Smooth muscle cell of the brain vasculature (primary cell): Measurements from ENCODE around the gene FASN.

Source experiments
- DNase-seq: peaks from one replicate; pipeline ENCODE4 v3.0.0-alpha.2; 2012; ENCODE audit warnings: low read depth, low spot score

FASN gene

GRCh38 chr17:82056729-82057621 lies 41.1 kb downstream of the FASN start:
- DNase-seq = no peak

- no peak for DNase-seq
Measured at GRCh38 chr17:82055965-82056728, 41.9 kb downstream of the FASN start.

DNA sequence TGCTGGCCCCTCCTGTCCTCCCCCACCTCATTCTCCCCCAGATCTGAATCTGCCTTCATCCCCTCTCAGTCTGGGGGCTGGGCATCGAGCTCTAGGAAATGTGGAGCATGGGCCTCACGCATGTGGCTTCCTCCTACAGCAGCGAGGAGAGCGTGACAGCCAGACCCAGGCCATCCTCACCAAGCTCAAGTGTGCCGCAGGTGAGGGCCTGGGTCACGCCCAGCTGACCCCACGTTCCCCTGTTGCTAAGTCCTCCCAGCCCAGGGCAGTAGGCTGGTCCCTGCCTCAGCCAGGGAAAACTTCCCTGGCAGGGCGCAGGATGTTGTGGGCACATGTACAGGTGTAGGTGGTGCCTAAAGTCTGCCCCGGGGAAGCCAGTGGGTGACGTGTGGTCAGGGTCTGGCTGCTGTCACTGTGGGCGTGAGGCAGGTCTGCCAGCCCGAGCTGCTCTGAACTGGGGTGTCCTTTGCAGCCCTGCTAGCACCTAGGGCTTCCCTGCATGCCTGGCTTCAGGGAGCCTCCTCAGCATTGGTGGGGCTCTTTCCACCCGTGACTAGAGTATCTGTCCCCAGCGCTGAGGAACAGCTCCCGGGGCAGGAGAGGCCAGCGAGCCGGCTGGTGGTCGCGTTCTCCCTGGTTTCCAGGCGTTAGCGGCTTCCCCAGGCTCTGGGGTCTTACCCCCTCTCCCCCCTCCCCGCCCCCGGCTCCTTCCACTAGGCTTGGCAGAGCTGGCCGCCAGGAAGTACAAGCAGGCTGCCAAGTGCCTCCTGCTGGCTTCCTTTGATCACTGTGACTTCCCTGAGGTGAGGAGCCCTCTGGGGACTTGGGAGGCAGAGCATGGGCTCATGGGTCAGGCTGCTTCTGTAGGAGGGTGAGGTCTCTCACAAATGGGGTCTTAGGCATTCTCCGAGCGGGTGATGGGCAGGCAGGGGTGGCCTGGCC lies 42.7 kb downstream of the FASN start:
- no peak for DNase-seq

- DNase-seq = no peak
Measured at GRCh38 chr17:82054351-82055022, 43.5 kb downstream of the FASN start.

GRCh38 chr17:82053556-82054263 lies 44.3 kb downstream of the FASN start:
- no peak for DNase-seq

DNA sequence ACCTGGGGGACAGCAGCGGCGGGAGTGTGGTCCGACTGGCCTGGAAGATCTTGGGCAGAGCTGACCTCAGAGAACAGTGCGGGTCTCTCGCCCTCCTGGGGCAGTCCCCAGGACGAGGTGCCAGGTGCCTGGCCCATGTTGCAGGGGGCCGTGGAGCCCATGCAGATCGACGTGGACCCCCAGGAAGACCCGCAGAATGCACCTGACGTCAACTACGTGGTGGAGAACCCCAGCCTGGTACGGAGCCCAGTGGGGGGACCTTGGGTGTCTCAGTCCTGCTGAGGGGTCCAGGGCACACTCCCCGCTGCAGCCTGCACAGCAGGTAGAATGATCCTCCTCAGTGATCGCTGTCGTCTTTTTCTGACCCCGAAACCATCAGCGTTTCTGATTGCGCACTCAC lies 44.9 kb downstream of the FASN start:
- DNase-seq = no peak

DNA sequence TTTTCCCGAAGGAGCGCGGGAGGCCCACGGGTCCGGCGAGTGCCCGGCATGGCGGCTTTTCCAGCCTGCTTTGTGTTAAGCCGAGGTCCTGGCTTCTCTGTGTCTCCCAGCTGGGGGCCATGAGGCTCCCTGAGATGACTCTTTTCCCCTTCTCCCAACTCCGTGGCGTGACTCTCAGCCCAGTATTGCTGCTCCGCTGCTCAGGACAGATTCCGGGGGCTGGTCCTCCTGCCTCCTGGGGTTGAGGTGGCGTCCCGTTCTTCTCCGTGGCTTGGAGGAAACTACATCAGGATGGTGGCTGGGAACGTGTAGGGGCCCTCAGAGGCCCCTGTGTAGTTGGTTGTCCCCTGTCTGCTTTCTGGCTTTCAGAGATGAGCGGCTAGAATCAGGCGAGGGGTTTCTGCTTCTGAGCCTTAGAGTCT lies 45.4 kb downstream of the FASN start:
- DNase-seq = no peak

DNA sequence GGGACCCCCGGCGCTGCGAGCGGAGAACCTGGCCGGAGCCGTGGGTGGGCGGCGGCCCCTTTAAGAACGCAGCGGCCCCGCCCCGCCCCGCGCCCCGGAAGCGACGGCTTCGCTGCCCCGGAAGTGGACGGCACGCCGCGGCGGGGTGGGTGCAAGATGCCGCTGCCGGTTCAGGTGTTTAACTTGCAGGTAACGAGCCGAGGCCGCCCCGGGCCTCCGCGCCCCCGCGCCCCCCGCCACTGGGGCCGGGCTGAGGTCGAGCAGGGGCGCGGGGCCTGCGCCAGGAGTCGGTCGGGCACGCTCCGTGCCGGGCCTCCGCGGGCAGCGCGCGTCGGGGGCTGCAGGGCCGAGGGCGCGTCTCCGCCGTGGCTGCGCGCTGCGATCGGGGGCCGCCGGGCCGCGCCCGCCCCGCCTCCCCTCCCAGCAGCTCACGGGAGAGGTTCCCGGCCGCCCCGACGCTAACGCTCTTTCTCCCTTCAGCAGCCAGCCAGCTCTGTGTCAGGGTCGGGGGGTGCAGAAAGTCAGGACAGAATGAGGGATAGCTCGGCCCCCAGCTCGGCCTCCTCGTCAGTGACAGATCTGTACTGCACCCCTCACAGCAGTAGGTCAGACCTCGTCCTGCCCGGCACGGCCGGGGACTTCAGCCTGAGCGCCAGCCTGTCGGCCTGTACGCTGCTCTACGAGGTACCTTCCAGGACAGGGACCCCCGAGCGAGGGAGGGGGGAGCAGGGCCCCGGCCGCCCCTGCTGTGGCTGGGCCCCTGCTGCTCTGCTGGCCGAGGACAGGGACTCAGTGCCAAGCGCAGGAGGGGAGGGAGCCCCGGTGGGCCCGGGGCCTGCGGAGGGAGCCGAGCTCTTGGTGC lies 46.0 kb downstream of the FASN start, which contains the start of the genes GPS1 and RFNG:
GPS1 (plus strand) TSS at position 123 of the 862 bp plus-strand sequence; CDS start at position 157, 34 bp downstream.
RFNG (minus strand) TSS at position 36 of the 862 bp plus-strand sequence. CDS start 45 bp downstream, outside the sequence.
- DNase-seq = no peak

- no peak for DNase-seq
Measured at GRCh38 chr17:82050761-82051641, 47.0 kb downstream of the FASN start.

- no peak for DNase-seq
Measured at GRCh38 chr17:82050152-82050760, 47.8 kb downstream of the FASN start.

DNA sequence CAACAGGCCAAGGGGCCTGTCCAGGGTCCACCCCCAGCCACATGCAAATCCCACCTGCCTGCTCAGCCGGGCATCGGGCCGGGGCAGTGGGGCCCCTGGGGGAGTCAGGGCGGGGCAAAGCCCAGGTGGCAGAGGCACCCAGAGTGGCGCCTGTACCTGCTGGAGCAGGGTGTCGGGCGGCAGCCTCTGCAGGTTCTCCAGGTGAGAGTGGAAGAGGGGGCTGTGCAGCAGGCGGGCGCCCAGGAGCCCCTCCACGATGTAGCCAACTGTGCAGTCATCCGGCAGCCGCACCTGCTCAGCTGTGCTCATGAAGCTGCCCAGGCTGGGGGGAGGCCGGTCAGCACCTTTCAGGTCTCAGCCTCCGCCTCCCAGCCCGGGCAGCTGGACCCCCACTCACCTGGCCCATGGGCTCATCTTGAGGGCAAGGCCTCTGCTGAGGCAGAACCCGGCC lies 48.5 kb downstream of the FASN start:
- DNase-seq = no peak

- no peak for DNase-seq
Measured at GRCh38 chr17:82049106-82049505, 48.9 kb downstream of the FASN start.

DNA sequence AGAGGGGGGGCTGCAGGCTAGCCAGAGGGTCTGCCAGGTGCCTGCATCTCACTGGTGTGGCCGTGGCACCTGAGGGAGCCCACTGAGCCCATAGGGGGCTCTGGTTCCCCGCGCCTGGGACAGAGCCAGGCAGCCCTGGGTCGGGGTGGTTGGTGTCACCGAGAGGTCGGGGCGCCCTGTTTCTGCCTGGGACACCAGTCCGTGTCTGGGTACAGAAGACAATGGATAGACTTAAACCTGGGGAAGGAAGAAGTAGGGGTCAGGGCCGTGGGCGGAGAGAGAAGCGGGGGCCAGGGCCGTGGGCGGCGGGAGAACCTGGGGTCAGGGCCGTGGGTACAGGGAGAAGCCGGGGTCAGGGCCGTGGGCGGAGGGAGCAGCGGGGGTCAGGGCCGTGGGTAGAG lies 49.5 kb downstream of the FASN start:
- DNase-seq = no peak

- no peak for DNase-seq
Measured at GRCh38 chr17:82047914-82048570, 50.0 kb downstream of the FASN start.

DNA sequence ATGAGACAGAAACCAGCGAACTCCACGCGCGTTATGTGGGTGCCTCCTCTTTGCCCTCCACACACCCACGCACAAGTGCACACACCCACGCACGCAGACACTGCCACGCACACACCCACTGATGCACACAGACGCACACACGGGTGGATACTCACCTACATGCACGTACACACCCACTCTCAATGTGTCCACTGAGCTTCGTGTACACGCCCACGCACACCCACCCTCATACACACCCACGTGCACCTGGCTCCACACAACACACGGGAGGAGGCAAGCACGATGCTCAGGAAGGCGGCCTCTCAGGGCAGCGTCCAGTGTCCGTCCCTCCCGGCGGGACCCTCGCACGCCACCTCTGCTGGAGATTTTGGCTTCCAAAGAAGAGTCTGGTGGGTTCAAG lies 50.7 kb downstream of the FASN start:
- DNase-seq = no peak

- no peak for DNase-seq
Measured at GRCh38 chr17:82046903-82047302, 51.1 kb downstream of the FASN start.

- no peak for DNase-seq
Measured at GRCh38 chr17:82045936-82046484, 52.0 kb downstream of the FASN start.
